ENCODE results near the gene SYCE3.
"Not testable (repeated sequence)": the region's sequence is repeated elsewhere in the genome, so short reads cannot be mapped to it uniquely, and the experiment has no call there.

Gene SYCE3

DNA sequence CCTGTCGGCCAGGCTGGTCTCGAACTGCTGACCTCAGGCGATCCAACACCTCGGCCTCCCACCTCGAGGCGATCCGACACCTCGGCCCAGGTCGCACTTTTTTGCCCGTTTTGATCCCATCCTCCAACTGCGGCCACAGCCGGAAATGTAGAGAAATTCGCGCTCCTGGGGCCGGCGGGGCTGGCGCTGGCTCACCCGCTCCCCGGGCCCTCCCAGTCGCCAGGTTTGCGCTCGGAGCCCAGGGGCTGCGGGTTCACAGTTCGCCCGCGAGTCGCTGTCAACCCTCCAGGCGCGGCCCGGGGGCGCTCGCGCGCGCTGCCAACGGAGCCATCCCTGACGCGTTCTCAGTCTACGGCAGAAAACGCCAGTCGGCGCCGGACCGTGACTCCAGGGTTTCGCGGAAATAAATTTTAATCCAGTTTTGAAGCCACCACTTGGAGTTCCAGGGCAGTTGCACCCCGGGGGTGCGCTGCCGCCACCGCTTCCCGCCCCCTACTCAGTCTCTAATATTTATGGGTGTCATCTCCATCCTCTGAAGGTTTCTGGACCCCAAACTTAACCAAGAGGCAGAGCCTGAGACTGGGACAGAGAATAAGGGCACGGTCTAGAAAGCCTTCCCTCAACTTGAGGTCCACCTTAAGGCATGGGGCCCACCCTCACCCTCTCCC, 18.5 kb downstream of the SYCE3 start:
- peak overlapping the region; percentile 2 for H3K4me3 ChIP-seq (ENCODE audit: low read depth, low read length)

DNA sequence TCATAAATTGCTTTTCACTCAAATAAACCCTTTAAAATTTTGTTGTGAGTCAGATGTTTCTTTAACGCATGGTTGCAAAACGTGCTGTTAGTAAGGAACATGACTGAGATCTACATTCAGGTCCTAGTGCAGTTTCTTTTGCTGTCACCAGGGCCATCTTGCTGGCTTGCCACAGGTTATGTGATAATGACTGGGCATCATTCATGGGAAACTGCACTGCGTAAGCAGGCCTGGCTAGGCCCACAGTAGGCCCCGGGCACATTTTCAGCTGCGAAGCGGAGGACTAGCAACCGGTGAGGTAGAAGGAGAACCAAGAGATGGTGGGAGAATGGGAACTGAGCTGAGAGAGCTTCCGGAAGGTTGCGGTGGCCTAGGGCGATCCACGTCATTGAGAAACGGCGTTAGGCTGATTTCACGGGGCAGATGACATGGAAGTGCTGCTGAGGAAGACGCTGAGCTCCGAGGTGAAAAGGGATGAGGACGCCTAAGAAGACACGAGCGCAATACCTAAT, 20.2 kb downstream of the SYCE3 start:
- TF ChIP-seq, protein P1, sequence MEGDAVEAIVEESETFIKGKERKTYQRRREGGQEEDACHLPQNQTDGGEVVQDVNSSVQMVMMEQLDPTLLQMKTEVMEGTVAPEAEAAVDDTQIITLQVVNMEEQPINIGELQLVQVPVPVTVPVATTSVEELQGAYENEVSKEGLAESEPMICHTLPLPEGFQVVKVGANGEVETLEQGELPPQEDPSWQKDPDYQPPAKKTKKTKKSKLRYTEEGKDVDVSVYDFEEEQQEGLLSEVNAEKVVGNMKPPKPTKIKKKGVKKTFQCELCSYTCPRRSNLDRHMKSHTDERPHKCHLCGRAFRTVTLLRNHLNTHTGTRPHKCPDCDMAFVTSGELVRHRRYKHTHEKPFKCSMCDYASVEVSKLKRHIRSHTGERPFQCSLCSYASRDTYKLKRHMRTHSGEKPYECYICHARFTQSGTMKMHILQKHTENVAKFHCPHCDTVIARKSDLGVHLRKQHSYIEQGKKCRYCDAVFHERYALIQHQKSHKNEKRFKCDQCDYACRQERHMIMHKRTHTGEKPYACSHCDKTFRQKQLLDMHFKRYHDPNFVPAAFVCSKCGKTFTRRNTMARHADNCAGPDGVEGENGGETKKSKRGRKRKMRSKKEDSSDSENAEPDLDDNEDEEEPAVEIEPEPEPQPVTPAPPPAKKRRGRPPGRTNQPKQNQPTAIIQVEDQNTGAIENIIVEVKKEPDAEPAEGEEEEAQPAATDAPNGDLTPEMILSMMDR (IDR thresholded peaks at IDR 0.05; ENCODE audit: borderline replicate concordance, insufficient read depth, low read depth, low read length): peak; percentile 24; the same call in 1 of the 2 replicates
- H3K4me3 ChIP-seq (ENCODE audit: low read depth, low read length): peak overlapping the region; percentile 1

More for the DNA sequence above, 18.5 kb downstream of the SYCE3 start:
- TF ChIP-seq, protein P1 (IDR thresholded peaks at IDR 0.05; ENCODE audit: borderline replicate concordance, insufficient read depth, low read depth, low read length): peak; percentile 73

DNA sequence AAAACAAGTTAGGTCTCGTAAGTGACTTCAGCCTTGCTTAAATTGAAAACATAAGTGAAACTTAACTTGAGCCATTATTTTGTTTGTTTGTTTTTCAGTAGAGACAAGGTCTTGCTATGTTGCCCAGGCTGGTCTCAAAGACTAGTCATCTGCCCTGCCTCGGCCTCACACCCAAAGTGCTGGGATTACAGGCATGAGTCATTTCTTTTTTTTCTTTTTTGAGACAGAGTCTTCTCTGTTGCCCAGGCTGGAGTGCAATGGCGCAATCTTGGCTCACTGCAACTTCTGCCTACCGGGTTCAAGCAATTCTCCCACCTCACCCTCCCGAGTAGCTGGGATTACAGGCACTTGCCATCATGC, 21.1 kb downstream of the SYCE3 start:
- H3K4me3 ChIP-seq (ENCODE audit: low read depth, low read length): peak overlapping the region; percentile 32

DNA sequence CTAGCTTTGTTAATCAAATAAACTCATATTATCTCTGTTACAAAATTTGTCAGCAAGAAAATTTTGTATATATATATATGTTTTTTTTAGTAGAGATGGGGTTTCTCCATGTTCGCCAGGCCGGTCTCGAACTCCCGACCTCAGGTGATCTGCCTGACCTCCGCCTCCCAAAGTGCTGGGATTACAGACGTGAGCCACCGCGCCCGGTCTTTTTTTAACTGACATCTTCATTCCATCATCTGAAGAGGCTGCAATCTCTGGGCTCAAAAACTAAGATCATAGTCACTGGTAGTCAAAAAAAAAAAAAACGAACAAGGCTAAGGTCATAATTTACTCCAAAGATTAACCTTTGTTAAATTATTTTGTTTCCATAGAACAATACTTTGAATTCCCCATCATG, 22.3 kb downstream of the SYCE3 start:
- H3K4me3 ChIP-seq (ENCODE audit: low read depth, low read length): no peak overlapping the region
- TF ChIP-seq, protein P1 (IDR thresholded peaks at IDR 0.05; ENCODE audit: borderline replicate concordance, insufficient read depth, low read depth, low read length): no peak

DNA sequence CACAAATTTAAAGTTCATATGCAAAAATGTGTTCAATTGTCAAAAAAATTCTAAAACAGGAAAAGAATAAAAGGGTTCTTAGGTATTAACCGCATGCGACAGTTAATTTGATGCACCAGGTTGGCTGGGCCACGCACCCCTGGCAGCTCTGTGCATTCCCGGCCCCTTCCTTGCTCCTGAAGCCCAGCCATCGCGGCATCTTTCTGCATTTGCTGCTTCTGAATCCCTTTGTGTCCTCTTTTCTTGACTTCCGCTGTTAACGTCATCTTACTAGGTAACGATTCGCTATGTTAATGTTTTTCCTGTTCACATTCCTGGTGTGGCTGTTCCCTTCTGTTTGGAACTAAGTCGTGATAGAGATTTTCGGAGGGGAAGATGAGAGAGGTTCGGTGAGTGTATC, 25.0 kb downstream of the SYCE3 start:
- H3K4me3 ChIP-seq (ENCODE audit: low read depth, low read length): no peak overlapping the region
- TF ChIP-seq, protein P1 (IDR thresholded peaks at IDR 0.05; ENCODE audit: borderline replicate concordance, insufficient read depth, low read depth, low read length): no peak

DNA sequence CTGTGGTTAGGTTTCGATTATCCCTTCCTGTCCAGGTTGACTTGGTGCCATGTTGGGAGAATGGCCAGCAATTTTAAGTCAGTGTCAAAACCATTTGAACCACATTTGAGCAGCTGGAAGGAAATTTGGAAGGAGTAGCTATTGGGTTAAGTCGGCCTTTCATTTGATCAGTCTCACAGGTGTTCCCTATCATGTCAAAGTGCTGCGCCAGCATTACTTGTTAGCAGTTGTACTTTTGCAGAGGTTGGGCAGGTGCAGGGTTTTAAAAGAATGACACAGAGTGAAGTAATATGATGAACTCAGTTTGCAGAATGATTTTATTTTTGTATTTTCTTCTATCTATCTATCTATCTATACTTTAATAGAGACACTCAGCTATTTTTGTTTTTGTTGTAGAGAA, 26.5 kb downstream of the SYCE3 start:
- TF ChIP-seq, protein P1 (IDR thresholded peaks at IDR 0.05; ENCODE audit: borderline replicate concordance, insufficient read depth, low read depth, low read length): no peak

DNA sequence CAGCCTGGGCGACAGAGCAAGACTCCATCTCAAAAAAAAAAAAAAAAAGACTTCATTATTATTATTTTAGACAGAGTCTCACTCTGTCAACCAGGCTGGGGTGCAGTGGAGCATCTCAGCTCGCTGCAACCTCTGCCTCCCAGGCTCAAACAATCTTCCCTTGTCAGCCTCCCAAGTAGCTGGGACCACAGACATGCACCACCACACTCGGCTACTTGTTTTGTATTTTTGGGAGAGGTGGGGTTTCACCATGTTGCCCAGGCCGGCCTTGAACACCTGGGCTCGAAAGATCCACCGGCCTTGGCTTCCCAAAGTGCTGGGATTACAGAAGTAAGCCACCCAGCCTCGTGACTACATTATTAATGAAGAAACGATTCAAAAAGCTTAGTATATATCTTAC, 27.6 kb downstream of the SYCE3 start:
- no peak overlapping the region for H3K4me3 ChIP-seq (ENCODE audit: low read depth, low read length)
- TF ChIP-seq, protein P1 (IDR thresholded peaks at IDR 0.05; ENCODE audit: borderline replicate concordance, insufficient read depth, low read depth, low read length): no peak

More for the DNA sequence above, 26.5 kb downstream of the SYCE3 start:
- no peak overlapping the region for H3K4me3 ChIP-seq (ENCODE audit: low read depth, low read length)

DNA sequence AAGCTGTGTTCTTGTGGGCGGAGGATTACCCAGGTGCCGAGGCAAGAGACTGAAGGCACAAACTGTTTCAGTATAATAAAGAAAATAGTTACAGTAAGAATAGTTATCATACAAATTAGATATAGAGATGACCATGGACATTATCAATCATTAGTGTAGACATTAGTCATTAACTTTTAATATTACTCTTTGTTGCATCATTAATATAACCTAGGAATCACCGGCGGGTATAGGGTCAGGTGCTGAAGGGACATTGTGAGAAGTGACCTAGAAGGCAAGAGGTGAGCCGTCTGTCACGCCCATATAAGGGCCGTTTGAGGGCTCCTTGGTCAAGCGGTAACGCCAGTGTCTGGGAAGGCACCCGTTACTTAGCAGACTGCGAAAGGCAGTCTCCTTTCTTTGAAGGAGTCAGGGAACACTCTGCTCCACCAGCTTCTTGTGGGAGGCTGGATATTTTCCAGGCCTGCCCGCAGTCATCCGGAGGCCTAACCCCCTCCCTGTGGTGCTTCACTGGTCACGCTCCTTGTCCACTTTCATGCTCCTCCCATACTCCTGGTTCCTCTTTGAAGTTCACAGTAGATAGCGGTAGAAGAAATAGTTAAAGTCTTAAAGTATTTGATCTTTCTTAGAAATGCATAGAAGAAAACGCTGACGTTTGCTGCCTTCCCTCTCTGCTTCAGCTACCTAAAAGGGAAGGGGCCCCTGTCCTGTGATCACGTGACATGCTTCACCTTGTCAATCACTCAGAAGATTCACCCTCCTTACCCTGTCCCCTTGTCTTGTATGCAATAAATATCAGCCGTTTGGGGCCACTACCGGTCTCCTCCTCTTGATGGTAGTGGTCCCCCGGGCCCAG, 28.6 kb downstream of the SYCE3 start:
- not testable (repeated sequence) for H3K4me3 ChIP-seq (ENCODE audit: low read depth, low read length)
